Measurements from ENCODE around the gene DNAH7.

Gene DNAH7

DNA sequence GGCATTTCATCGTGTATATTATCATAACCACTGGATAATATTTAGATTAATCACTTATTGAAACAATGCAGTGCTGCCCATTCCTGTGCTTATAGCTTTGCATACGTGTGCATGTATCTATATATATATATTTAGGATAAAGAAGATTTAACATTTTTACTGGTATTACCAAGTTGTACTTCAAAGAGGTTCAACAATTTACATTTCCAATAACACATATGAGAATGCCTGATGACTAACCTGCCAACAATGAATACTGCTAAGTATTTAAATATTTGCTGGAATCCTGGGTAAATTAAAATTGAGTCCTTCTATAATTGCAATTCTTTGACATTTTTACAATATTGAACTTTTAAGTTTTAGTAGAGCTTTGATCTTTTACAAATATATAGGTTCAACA is 300.2 kb downstream of the DNAH7 start:
- DNase-seq, result no peak
- in situ Hi-C loops (cut with HindIII; ENCODE audit: low pct_ligation_motif_present, low pct_unique_long_range_greater_than_20kb, low sequenced_read_pairs), result no loop called here

DNA sequence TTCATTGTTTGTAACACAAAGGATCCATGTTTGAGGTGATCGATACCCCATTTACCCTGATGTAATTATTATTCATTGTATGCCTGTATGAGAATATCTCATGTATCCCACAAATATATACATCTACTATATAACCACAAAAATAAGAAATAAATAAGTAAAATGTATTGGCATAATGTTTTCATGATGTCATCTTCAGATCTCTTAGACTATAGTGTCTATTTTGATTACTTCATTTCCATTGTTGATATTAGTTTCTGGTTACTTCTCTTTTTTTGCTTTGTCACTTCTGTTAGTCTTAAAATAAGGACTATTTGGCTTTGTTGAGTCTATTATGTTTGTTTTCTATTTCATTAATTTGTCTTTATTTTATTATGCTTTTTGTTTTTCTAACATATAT is 301.9 kb downstream of the DNAH7 start:
- DNase-seq, result no peak
- in situ Hi-C loops (cut with HindIII; ENCODE audit: low pct_ligation_motif_present, low pct_unique_long_range_greater_than_20kb, low sequenced_read_pairs), result no loop called here

GRCh38 chr2:195763866-195764265 is 304.8 kb downstream of the DNAH7 start:
- in situ Hi-C loops (cut with HindIII; ENCODE audit: low pct_ligation_motif_present, low pct_unique_long_range_greater_than_20kb, low sequenced_read_pairs), result no loop called here
- no peak for DNase-seq

- DNase-seq, result no peak
- in situ Hi-C loops (cut with HindIII; ENCODE audit: low pct_ligation_motif_present, low pct_unique_long_range_greater_than_20kb, low sequenced_read_pairs), result no loop called here
These were observed 308.8 kb downstream of the DNAH7 start for GRCh38 chr2:195759877-195760276.

DNA sequence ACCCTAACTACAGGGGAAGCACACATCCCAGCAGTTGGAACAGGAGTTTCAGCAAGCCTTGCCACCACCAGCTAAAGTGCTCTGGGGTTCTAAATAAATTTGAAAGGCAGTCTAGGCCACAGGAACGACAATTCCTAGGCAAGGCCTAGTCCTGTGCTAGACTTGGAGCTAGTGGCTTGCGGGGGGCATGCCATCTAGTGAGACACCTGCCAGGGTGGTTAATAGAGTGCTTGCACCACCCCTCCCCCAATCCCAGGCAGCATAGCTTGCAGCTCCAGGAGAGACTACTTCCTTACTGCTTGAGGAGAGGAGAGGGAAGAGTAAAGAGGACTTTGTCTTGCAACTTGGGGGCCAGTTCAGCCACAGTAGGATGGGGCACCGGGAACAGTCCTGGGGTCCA is 309.8 kb downstream of the DNAH7 start:
- in situ Hi-C loops (cut with HindIII; ENCODE audit: low pct_ligation_motif_present, low pct_unique_long_range_greater_than_20kb, low sequenced_read_pairs), result no loop called here

GRCh38 chr2:195756218-195756942 is 312.3 kb downstream of the DNAH7 start:
- DNase-seq, result no peak
- in situ Hi-C loops (cut with HindIII; ENCODE audit: low pct_ligation_motif_present, low pct_unique_long_range_greater_than_20kb, low sequenced_read_pairs), result no loop called here

More for the DNA sequence above, 309.8 kb downstream of the DNAH7 start:
- no peak for DNase-seq

- in situ Hi-C loops (cut with HindIII; ENCODE audit: low pct_ligation_motif_present, low pct_unique_long_range_greater_than_20kb, low sequenced_read_pairs), result no loop called here
- DNase-seq, result no peak
These were observed 327.4 kb downstream of the DNAH7 start for GRCh38 chr2:195741191-195741590.

- in situ Hi-C loops (cut with HindIII; ENCODE audit: low pct_ligation_motif_present, low pct_unique_long_range_greater_than_20kb, low sequenced_read_pairs), result no loop called here
- DNase-seq, result no peak
These were observed 330.9 kb downstream of the DNAH7 start for GRCh38 chr2:195737511-195738325.

DNA sequence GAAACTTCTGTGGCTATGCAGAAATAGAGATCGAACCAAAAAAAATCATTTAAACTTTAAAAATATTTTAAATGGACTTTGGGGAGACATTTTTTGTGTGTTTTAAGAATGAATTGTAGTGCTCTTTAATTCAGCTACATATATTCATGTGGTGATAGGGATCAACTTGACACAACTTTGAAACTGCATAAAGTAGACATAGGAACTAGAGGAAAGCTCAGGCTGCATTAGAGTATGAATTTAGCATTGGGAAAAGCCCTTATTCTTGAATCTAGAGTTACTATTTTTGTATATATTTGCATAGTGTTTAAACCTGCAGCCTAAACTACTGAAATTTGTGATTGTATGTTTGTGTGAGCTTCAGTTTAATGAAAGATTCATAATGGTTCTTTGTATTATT is 333.3 kb downstream of the DNAH7 start:
- in situ Hi-C loops (cut with HindIII; ENCODE audit: low pct_ligation_motif_present, low pct_unique_long_range_greater_than_20kb, low sequenced_read_pairs), result no loop called here
- DNase-seq, result no peak

GRCh38 chr2:195734931-195735330 is 333.7 kb downstream of the DNAH7 start:
- in situ Hi-C loops (cut with HindIII; ENCODE audit: low pct_ligation_motif_present, low pct_unique_long_range_greater_than_20kb, low sequenced_read_pairs), result no loop called here
- DNase-seq, result no peak

GRCh38 chr2:195734395-195734794 is 334.2 kb downstream of the DNAH7 start:
- in situ Hi-C loops (cut with HindIII; ENCODE audit: low pct_ligation_motif_present, low pct_unique_long_range_greater_than_20kb, low sequenced_read_pairs), result no loop called here
- DNase-seq, result no peak

GRCh38 chr2:195733831-195734230 is 334.8 kb downstream of the DNAH7 start:
- in situ Hi-C loops (cut with HindIII; ENCODE audit: low pct_ligation_motif_present, low pct_unique_long_range_greater_than_20kb, low sequenced_read_pairs), result no loop called here
- no peak for DNase-seq

GRCh38 chr2:195732574-195732973 is 336.1 kb downstream of the DNAH7 start:
- no peak for DNase-seq
- in situ Hi-C loops (cut with HindIII; ENCODE audit: low pct_ligation_motif_present, low pct_unique_long_range_greater_than_20kb, low sequenced_read_pairs), result no loop called here

DNA sequence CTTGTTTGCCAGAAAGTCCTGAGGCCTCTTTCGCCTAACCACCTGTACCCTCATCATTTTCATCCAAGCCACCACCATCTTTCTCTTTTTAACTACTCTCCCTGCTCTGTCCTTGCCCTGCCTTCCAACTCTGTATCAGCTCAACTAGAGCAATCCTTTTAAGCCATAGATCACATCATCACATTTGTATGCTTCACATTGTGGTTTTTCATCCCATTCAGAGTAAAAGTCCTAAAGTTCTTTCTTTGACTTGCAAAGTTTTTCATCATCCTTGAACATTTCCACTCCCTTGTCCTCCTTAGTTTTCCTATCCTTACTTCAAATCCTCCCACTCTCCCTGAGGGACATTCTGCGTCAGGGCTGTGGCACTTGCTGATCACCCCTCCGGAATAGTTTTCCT is 337.7 kb downstream of the DNAH7 start:
- in situ Hi-C loops (cut with HindIII; ENCODE audit: low pct_ligation_motif_present, low pct_unique_long_range_greater_than_20kb, low sequenced_read_pairs), result no loop called here
- DNase-seq, result no peak

DNA sequence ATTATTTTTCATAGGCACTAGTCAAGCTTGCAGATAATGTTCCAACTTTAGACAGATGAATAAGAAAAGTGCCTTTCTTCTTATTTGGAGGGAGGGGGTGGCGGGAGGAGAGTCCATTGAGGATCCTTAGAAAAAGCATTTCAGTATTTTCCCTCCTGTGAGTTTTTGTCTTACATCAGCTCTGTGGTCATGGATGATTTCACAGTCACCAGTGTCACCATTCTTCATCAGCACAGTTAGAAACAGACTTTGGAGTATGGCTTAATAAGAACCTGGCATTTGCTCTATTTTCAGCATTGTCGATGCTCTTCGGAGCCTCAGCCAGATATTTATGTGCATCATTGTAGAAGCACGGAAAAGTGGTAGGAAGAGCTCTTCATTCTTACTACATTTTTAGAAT is 341.5 kb downstream of the DNAH7 start:
- DNase-seq, result no peak
- in situ Hi-C loops (cut with HindIII; ENCODE audit: low pct_ligation_motif_present, low pct_unique_long_range_greater_than_20kb, low sequenced_read_pairs), result no loop called here

DNA sequence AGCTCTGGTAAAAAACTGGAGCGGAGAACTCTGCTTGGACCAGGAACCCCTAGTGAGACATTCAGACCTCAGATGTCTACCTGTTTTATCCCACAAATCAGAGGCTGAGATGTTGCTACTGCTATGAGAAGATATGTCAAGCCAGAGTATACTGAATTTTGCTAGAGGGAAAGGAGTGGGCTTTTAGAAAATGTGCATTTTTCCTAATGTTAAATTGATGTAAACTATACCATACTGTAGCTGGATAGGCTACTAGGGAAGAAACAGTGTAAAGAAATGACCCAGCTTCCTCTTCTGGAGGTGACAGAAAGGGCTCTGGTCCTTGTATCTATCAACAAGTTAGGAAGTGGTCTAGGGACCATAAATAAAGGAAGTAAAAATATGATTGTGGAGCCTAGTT is 346.6 kb downstream of the DNAH7 start:
- in situ Hi-C loops (cut with HindIII; ENCODE audit: low pct_ligation_motif_present, low pct_unique_long_range_greater_than_20kb, low sequenced_read_pairs), result no loop called here
- DNase-seq, result no peak

DNA sequence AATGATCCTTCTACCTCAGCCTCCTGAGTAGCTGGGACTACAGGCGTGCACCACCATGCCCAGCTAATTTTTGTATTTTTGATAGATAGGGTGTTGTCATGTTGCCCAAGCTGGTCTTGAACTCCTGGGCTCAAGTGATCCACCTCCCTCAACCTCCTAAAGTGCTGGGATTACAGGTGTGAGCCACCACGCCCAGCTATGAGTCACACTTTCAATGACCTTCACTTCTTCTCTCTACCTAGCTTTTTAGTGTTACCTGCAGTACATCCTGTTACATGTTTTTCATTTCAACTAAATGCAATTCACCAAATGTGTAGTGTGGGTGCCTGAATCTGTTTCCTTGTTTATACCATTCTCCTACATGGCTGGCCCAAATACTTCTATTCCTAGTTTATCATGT is 347.6 kb downstream of the DNAH7 start:
- DNase-seq, result no peak
- in situ Hi-C loops (cut with HindIII; ENCODE audit: low pct_ligation_motif_present, low pct_unique_long_range_greater_than_20kb, low sequenced_read_pairs), result no loop called here

DNA sequence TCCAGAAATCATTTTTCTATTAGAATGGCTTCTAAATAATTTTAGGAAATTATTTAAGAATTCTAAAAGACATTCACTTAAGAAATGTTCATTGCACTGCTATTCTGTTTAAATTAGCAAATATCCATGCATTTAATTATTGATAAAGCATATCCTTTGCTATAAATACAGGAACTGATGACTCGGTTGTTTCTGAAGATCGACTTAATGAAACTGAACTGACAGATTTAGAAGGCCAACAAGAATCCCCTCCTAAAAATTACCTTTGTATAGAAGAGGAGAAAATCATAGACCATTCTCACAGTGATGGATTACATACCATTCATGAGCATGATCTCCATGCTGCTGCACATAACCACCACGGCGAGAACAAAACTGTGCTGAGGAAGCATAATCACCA is 352.2 kb downstream of the DNAH7 start:
- in situ Hi-C loops (cut with HindIII; ENCODE audit: low pct_ligation_motif_present, low pct_unique_long_range_greater_than_20kb, low sequenced_read_pairs), result no loop called here
- no peak for DNase-seq

DNA sequence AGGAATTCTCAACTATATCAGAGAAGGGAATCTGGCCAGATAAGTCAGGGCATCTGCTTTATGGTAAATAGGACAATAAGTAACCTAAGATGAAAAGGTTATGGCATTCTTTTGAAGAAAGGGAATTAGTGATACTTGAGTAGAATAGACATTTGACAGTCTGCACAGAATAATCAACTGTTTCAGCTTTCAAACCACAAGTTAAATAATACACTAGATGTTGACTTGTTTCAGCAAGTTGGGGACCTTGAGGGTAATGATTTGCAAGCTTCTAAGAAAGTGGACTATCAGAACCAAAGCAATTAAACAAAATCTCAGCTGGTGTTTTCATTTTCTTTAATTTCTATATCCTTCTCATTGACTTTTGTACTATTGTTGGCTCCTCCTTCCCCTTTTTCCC is 357.2 kb downstream of the DNAH7 start:
- DNase-seq, result peak; percentile 43
- in situ Hi-C loops (cut with HindIII; ENCODE audit: low pct_ligation_motif_present, low pct_unique_long_range_greater_than_20kb, low sequenced_read_pairs), result no loop called here
